NB4 (cell line): ENCODE data around the gene PRPF40A.

Experiments used
- POLR2A ChIP-seq: IDR thresholded peaks from 2 replicates; pipeline ENCODE4 v1.6.1; 2011; ENCODE audit warnings: mild to moderate bottlenecking; ENCODE audit not compliant: insufficient read length; ENCODE audit errors: extremely low read depth
- TF ChIP-seq, protein P1 (sequence below): IDR thresholded peaks from one replicate; pipeline ENCODE4 v1.5.1; 2012; ENCODE audit warnings: low read depth, low read length

DNA sequence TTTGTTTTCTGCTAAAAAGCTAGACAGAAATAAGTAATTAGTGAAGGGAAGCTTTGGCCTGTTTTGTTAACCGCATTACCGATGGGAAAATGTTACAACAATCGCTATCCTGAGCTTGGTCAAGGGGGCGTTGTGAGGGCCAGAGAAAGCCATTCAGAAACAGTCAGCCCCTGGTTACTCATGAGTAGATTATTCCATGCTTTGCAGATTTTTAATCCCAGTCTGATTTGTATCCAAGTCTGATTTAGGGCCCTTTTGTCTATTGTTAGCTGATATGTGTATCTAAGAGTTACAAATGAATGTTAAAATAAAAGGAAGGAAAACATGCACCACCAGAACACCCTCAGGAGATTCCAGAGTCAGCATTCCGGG lies 99.1 kb downstream of the PRPF40A start:
- TF ChIP-seq, protein P1, sequence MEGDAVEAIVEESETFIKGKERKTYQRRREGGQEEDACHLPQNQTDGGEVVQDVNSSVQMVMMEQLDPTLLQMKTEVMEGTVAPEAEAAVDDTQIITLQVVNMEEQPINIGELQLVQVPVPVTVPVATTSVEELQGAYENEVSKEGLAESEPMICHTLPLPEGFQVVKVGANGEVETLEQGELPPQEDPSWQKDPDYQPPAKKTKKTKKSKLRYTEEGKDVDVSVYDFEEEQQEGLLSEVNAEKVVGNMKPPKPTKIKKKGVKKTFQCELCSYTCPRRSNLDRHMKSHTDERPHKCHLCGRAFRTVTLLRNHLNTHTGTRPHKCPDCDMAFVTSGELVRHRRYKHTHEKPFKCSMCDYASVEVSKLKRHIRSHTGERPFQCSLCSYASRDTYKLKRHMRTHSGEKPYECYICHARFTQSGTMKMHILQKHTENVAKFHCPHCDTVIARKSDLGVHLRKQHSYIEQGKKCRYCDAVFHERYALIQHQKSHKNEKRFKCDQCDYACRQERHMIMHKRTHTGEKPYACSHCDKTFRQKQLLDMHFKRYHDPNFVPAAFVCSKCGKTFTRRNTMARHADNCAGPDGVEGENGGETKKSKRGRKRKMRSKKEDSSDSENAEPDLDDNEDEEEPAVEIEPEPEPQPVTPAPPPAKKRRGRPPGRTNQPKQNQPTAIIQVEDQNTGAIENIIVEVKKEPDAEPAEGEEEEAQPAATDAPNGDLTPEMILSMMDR: no peak
- TF ChIP-seq POLR2A: no peak
